Limb (tissue), 2 donors: ENCODE data around the gene TMEM204.

Experiments
- DNase-seq, 2 donors: peaks; one replicate each; pipeline ENCODE4 v3.0.0-alpha.2; 2016; ENCODE audit errors: extremely low spot score in 2 of 2

Gene TMEM204

DNA sequence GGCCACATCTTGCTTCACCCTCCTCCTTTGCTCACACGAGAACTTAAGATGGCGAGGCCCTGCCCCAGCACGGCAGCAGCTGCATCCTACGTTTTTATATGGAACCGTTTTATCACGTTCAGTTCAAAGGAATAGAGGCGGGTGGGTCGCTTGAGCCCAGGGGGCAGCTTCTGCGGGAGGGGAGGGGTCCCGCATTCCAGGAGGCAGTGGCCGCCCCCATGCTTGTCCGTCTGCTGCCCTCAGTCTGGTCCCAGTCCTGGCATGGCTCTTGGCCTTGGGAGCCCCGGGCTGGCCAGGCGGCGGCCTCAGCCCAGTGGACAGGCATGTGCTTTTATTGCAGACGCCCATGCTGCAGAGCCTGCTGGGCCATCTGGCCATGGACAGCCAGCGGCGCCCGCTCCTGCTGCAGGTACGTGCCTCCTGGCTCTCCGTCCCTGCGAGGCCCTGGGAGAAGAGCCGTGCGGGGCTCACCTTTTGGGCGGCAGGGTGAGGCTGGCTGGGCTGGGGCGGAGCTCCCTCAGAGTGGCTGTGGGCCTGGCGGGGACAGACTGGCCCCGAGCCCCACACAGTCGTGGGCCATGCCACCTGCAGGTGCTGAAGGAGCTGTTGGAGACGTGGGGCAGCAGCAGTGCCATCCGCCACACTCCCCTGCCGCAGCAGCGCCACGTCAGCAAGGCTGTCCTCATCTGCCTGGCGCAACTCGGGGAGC, 33.6 kb upstream of the TMEM204 start:
- no peak for DNase-seq

DNA sequence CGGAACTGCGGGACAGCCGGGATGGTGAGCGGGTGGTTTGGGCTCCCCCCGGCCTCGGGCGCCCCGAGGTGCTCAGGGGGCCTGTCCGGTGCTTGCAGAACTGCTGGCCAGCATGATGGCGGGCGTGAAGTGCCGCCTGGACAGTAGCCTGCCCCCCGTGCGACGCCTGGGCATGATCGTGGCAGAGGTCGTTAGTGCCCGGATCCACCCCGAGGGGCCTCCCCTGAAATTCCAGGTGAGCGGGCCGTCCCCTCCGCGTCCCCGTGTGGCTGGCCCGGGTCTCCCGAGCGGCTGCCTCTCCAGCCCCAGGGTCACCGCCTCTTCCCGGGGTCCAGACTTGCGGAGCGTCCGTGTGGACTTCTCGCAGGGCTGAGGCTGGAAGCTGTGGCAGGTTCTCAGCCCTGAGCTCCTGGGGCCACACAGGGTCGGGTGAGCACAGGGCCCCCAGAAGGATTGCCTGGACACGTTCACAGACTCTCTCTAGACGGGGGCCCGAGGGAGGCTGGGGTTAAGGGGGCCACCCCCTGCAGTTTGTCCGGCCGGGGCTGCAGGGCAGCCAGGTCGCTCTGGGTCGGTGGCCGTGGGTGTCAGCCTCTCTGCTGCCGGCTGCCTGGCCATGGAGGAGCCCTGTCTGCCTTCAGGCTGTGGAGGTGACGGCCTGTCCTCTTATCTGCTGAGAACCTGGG, 32.9 kb upstream of the TMEM204 start:
- no peak for DNase-seq

DNA sequence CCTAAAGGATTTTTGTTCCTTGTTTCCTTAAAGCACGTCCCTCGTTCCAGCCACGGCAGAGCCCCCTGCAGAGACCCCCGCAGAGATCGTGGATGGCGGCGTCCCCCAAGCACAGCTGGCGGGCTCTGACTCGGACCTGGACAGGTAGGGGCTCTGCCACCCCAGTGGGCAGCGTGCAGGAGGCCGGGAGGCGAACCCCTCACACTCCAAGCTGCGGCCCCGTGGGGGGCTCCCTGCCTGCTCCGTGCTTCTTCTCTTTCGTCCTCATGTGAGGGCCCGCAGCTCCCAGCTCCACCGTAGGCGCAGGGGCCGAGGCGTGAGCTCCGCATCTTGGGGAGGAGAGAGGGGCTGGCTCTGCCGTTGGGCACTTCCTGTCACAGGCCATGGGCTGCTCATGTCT, 31.8 kb upstream of the TMEM204 start:
- DNase-seq = no peak

DNA sequence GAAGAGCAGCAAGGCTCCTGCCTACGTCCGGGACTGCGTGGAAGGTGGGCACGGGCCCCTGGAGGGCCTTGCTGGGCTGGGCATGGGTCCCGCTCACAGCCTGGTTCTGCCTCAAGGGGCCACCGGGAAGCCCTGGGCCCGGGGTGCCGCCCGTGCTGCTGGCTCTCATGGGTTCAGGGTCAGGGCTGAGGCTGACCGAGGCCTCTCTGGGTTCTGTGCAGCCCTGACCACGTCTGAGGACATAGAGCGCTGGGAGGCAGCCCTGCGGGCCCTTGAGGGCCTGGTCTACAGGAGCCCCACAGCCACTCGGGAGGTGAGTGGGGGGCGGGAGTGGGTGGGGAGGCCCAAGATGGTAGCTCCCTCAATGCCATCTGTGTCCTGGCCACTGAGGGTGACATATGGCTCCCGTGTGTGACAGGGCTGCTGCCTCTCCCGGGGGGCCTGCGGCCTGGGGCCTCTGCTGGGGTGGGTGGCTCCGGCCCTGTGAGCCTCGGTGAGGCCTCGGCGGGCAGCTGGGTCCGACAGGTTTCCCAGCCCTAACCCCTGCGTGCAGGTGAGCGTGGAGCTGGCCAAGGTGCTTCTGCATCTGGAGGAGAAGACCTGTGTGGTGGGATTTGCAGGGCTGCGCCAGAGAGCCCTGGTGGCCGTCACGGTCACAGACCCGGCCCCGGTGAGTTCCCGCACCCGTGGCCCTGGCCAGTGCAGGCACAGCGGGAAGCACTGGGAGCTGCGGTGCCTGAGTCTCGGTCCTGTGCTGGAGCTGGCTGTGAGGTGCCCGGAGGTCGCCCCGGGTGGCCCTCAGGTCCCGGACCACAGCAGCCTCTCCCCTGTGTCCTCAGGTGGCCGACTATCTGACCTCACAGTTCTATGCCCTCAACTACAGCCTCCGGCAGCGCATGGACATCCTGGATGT, 31.1 kb upstream of the TMEM204 start:
- no peak for DNase-seq

DNA sequence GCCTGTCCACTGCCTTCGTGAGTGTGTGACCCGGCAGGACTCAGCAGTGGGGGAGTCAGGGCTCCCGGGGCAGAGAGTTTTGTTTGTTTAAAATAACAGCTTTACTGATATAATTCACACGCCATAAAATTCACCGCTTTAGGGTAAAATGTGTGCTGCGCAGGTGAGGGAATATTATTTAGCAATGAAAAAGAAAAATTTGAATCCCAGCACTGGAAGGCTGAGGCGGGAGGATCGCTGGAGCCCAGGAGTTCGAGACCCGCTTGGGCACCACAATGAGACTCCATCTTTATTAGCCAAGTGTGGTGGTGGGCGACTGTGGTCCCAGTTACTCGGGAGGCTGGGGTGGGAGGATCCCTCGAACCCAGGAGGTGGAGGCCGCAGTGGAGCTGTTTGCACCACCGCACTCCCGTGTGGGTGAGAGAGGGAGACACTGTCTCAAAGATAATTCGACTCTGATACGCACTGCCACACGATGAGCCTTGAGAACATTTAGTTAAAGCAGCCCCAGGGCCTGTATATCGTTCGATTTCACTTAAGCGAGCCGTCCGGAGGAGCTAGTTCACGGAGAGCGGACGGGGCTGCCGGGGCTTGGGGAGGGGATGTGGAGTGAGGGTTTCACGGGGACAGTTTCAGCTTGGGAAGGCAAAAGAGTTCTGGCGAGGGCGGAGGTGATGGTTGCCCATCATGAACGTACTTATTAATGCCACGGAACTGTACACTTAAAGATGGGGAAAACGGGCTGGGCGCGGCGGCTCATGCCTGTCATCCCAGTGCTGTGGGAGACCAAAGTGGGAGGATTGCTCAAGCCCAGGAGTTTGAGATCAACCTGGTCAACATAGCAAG, 30.1 kb upstream of the TMEM204 start:
- no peak for DNase-seq

DNA sequence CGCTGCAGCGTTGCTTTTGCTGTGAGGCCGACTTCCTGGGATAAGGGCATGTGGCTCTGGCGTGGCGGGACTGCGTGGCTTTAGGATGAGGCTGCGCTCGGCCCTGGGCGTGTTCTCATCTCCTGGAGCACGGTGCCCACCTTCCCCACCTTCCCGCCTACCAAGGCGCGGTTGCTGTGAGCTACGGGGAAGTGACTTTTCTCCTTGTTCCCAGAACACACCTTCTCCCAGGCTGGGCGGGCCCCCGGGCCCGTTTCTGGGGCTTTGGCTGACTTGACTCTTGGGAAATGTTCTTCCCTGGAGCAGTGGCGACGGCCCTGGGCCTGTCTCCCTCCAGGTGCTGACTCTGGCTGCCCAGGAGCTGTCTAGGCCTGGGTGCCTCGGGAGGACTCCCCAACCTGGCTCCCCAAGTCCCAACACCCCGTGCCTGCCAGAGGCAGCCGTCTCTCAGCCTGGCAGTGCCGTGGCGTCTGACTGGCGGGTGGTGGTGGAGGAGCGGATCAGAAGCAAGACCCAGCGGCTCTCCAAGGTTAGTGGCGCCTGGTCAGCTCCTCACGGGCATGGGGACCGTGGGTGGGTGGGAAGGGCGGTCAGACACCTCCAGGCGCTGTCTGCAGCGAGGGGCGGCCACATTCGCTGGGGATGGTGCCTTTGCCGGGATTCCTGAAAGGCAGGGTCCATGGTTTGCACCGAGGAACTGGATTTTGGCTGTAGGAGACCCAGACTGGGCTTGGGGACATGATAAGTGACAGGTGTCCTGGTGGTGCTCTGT, 28.2 kb upstream of the TMEM204 start:
- no peak for DNase-seq

DNA sequence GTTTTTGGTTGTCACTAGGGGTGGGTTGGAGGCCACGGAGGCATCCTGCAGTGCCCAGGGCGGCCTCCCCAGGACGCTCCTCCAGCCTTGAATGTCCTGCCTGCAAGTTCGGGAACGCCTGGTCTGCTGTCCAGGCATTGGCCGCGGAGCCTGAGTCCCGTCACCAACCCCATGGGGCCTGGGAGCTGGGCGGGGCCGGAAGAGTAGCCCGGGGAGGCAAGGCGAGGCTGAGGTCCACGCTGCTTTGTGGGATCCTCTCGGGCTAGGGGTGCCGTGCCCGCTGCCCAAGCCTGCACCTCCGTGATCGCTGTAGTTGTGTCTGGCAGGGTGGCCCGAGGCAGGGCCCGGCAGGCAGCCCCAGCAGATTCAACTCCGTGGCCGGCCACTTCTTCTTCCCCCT, 27.6 kb upstream of the TMEM204 start:
- no peak for DNase-seq

DNA sequence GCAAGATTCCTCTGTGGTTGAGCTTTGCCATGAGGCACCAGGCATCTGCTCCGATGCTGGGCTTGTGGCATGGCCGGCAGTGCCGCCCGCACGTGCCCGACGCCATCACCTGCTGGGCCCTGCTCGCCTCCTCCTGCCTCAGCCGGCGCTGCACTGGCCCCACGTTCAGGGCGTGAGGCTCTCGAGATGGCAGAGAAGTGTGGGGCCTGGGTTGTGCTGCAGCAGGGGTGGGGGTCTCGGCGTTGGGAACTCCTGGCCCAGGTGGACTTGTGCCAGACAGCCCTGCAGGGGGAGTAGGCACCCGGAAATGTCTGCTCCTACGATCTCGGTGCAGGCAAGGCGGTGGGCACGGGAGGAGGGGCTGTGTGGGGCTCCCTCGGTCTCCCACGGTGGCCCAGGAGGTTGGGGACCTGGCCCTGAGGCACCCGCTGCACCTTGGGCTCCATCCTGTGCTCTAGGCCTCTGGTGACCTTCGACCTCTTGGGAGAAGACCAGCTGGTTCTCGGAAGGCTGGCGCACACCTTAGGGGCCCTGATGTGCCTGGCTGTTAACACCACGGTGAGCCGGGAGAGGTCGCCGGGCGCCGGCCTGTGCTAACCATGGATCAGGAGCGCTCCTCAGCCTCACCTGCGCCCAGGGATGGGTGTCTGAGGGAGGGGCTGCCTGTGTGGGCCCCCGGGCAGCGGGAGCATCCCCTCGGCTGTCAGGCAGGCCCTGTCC, 26.8 kb upstream of the TMEM204 start:
- no peak for DNase-seq

DNA sequence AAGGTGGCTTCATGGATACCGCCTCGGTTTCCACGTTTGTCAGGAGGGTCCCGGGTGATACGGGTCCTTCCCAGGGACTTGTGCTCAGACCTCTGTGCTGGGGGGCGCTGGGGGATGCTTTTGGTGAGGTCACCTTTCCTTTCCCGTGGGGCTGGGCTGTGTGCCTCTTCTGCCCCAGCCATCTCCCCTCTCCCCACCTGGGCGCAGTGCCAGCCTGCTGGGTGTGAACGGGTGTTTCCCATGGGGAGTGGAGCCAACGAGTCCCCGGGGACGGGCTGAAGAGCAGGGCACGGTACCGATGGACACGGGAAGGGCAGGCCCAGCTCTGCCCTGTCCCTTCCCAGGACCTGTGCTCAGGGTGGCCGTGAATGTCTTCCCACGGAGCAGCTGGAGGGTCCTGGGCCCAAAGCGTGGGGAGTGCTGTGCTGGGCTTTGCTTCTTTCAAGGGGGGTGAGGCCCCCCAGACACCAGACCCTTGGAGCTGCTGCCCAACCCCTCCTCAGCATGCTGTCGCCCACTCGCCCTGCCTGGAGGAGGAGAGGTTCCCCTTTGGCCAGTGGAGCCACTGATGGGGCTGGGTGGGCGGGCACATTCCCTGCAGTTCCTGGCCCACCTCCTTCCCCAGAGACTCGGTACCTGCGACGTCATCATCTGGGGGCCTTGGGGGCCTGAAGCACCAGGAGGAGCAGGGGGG, 24.8 kb upstream of the TMEM204 start:
- no peak for DNase-seq

DNA sequence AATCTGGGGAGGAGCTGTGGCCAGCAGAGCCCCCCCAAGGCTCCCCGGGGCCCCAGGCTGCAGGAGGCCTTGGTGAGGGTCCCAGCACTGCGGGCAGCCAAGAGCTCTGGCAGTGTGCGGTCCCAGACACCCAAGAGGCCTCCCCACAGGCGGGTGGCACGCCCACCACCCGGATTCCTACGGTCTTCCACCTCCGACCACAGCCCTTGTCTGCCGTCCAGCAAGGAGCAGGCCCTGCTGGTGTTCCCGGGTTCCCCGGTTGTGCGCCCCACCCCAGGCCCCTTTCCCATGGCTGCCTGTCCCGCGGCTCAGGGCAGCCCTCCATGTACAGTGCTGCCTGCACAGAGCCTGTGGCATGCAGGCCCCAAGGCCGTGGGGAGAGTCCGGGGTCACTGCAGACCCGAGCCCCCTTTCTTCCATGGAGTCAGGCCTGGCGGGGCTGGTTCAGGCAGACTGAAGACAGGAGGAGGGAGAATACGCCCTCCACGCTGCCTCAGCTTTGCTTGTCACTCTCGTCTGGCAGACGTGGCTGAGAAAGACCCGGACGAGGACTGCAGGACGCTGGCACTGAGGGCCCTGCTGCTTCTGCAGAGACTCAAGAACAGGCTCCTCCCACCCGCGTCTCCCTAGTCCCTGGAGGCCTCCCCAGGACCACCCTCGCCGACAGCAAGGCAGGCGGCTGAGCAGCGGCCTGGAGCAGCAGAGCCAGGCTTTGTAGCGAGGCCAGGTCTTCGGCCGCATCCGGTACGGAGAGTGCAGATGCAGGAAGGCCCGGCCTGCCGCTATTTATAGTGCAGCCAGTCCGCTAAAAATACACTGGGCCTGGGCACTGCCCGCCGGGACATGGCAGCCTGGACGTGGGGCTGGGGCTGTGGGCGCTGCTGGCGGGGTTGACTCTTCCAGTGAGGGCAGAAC, 23.9 kb upstream of the TMEM204 start:
- DNase-seq = no peak

DNA sequence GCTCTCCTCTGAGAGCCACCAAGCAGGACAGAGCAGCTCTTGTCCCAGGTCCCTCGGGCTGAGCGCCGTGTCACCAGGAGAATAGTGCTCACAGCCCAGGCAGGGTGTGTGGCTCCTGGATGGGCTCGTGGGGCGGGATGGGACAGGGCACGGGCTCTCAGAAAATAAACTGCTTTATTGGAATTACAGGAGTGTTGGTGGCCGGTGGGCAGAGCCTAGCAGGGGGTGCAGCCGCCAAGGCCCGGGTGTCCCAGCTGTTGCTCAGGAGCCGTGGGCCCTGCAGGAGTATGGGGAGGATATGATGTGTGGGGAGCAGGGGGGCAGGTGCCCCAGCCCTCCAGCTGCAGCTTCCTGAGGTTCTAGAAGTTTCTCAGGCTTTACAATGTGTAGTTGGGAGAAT, 23.2 kb upstream of the TMEM204 start:
- DNase-seq = no peak

DNA sequence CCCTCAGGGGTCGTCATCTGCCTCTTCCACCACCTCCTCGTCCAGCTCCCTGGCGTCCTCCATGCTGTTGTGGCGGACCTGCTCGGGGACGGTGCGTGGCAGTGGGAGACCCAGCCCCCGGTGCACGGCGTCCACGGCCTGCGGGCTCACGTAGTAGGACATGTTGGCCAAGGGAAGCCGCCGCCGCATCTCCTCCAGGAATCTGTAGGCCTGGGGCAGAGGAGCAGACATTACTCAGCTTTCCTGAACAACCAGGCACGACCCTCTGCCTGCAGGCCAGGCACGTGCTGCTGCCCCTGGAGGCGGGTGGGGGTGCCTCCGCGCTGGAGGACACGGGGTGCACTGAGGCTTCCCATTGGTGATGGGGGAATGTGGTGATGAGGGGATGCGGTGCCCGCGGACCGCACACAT, 22.5 kb upstream of the TMEM204 start:
- DNase-seq = no peak

DNA sequence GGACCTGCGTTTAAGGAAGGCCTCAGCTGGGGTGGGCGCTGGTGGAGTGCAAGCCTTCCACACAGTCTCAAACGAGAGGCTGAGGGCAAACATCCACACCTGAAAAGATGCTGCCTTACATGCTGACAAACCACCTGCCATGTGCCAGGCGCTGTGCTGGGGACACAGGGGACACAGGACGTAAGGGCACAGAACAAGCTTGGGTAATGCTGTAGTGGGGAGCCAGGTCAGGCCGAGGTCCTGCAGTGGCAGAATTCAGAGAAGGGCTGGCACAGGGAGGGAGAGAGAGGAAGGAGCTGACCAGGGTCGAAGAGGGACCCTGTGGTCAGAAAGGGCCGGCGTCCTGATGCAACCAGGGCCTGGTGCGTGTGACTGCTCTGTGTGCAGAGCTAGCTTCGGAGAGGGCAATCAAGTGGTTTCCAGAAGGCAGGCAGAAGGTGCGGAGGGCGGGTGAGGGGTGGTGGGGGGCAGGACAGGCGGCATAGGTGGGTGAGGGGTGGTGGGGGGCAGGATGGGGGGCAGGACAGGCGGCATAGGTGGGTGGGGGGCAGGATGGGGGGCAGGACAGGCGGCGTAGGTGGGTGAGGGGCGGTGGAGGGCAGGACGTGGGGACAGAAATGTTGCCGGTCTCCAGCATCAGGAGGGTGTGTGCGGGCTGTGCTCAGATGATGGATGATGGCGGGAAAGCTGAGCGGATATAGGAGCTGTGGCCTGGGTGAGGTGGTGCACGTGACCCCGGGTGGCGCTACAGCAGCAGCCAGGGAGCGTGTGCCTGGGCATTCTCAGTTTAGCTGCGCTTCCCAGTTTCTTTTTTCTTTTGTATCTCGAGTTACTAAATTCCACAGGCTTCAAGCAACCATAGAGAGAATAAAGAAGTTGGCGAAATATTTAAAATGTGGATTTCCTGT, 21.6 kb upstream of the TMEM204 start:
- DNase-seq = no peak

DNA sequence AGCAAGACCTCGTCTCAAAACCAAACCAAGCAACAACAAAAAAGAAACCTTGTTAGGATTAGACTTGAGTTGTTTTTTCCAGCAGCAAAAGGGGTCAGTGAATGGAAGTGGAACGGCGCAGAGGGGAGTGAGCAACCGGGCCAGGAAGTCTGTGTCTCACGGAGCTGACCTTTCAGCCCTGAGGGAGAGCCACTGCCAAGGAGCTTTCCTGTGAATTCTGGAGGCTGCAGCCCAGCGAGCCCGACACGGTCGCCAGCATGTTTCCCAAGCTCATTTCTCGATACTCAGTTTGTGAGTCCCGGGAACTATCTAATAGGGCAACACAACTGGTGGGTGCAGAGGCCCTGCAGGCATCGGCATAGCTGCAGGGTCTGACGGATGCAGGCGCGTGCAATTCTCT, 20.7 kb upstream of the TMEM204 start:
- no peak for DNase-seq

DNA sequence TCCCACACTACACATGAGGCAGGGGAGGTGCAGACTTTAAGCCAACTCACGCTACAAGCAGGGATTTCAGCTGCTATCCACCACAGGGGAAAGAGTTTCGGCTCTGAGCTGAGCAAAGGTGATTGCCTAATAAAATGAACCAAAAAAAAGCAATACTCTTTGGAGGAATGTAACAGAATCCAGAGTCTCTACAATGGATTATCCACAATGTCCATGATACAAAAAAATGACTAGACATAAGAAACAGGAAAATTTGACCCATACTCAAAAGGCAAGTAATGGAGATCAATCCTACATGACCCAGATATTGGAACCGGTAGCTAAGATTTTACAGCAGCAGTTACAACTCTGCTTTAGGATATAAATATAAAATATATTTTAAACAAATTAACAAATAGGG, 19.0 kb upstream of the TMEM204 start:
- DNase-seq = no peak

DNA sequence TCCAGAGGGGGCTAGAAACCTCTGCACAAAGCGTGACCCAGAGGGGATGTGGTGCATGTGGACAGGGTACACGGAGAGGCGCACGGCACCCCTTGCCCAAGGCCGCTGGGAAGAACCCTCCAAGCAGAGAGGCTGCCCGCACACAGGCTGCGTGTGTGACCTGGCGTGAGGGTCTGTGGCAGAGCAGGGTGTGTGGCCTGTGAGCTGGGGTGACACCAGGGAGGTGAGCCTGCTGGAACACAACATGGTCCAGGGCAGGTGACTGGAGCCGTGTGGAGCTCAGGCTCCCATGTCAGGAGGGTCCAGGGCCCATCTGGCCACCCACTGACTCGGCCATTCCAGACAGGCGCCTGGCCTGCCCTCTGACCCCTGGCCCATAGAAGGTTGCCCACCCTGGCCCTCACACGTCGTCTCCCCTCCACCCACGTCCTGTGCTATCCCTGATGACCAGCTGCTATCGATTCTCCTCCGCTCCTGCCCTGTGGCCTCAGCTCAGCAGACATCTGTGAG, 14.8 kb upstream of the TMEM204 start:
- no peak for DNase-seq

DNA sequence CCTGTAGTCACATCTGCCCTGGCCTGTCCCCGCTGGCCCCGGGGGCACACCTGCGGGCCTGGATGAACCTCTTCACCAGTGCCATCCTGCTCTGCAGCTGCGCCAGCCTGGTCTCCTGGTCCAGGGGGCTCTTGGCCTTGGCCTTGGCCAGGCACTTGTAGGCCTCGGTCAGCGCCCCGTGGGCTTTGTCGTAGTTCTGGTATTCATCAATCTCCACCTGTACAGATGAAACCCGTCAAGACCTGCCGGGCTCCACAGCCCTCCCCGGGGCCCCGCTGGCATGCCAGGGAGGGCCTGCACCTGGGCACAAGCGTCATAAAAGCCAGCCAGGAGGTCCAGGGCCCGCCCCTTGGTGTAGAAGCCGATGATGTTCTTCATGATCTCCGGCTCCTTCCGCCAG, 13.6 kb upstream of the TMEM204 start:
- DNase-seq = no peak
